Endothelial cell (in vitro differentiated cells): ENCODE data around the gene MCM9. TPM values are rescaled to one million over a fixed set of nuclear protein-coding genes. Genes with fewer than 3 reads are reported as not detected.

Experiments
- DNase-seq: peaks from one replicate; pipeline ENCODE4 v3.0.0; 2021; ENCODE audit warnings: low spot score
- H3K27ac Mint-ChIP-seq: one replicate; pipeline ENCODE4 v1.8.0; 2021; ENCODE audit warnings: mixed read lengths, inconsistent platforms; ENCODE audit not compliant: unreplicated experiment
- H3K27me3 Mint-ChIP-seq: one replicate; pipeline ENCODE4 v1.8.0; 2021; ENCODE audit warnings: mild to moderate bottlenecking, moderate library complexity, mixed read lengths, inconsistent platforms; ENCODE audit not compliant: unreplicated experiment
- H3K36me3 Mint-ChIP-seq: one replicate; pipeline ENCODE4 v1.8.0; 2021; ENCODE audit warnings: mild to moderate bottlenecking, low read depth, mixed read lengths, inconsistent platforms; ENCODE audit not compliant: unreplicated experiment
- H3K4me1 Mint-ChIP-seq: one replicate; pipeline ENCODE4 v1.8.0; 2021; ENCODE audit warnings: mild to moderate bottlenecking, mixed read lengths, inconsistent platforms; ENCODE audit not compliant: unreplicated experiment
- H3K4me3 Mint-ChIP-seq: one replicate; pipeline ENCODE4 v1.8.0; 2021; ENCODE audit warnings: mild to moderate bottlenecking, mixed read lengths, inconsistent platforms; ENCODE audit not compliant: unreplicated experiment
- H3K9me3 Mint-ChIP-seq: one replicate; pipeline ENCODE4 v1.8.0; 2021; ENCODE audit warnings: mixed read lengths, inconsistent platforms; ENCODE audit not compliant: unreplicated experiment
- CTCF ChIP-seq: fragments of 200-600 bp; sonication (generic); IDR thresholded peaks from one replicate; pipeline ENCODE4 v1.5.0; 2021; ENCODE audit warnings: antibody characterized with exemption; ENCODE audit not compliant: unreplicated experiment
- total RNA-seq: library from RNA; stranded (reverse); fragmentation: NEBNext Ultra II Directional; extraction: Animal tissue kit (Norgen Biotek cat#: 25700); gene quantifications from one replicate; pipeline ENCODE4 v1.2.1, GENCODE V29; 2021; ENCODE audit not compliant: unreplicated experiment

The MCM9 gene
- total RNA-seq, 1 donor from 2014 or later, result 12.8 TPM

GRCh38 chr6:118867181-118867580 lies 67.8 kb downstream of the MCM9 start:
- no peak for DNase-seq
- Mint-ChIP-seq H3K36me3 (peaks cover 15% of the 10 kb centered on the region), H3K27me3 (no peaks in the 10 kb centered on the region), H3K4me3 (no peak overlapping the region), H3K27ac (no peak overlapping the region), H3K9me3 (peaks cover 5% of the 10 kb centered on the region), H3K4me1 (peaks cover 15% of the 10 kb centered on the region)
- no peak for TF ChIP-seq CTCF

- DNase-seq, result no peak
- TF ChIP-seq CTCF, result no peak
- H3K9me3 Mint-ChIP-seq, result peaks cover 5% of the 10 kb centered on the region
- peaks cover 18% of the 10 kb centered on the region for H3K36me3 Mint-ChIP-seq
- H3K27ac Mint-ChIP-seq, result no peak overlapping the region
- H3K27me3 Mint-ChIP-seq, result no peaks in the 10 kb centered on the region
- H3K4me1 Mint-ChIP-seq, result peaks cover 8% of the 10 kb centered on the region
- no peak overlapping the region for H3K4me3 Mint-ChIP-seq
Observed at GRCh38 chr6:118865100-118865391, 69.9 kb downstream of the MCM9 start.

- no peak for DNase-seq
- no peak overlapping the region for H3K27ac Mint-ChIP-seq
- H3K4me3 Mint-ChIP-seq, result no peak overlapping the region
- H3K36me3 Mint-ChIP-seq, result peaks cover 20% of the 10 kb centered on the region
- peaks cover 12% of the 10 kb centered on the region for H3K4me1 Mint-ChIP-seq
- no peaks in the 10 kb centered on the region for H3K27me3 Mint-ChIP-seq
- no peak for TF ChIP-seq CTCF
- H3K9me3 Mint-ChIP-seq, result peaks cover 5% of the 10 kb centered on the region
Observed at GRCh38 chr6:118864341-118865099, 70.4 kb downstream of the MCM9 start.

- DNase-seq, result no peak
- no peak for TF ChIP-seq CTCF
- peaks cover 17% of the 10 kb centered on the region for H3K4me1 Mint-ChIP-seq
- H3K27me3 Mint-ChIP-seq, result no peaks in the 10 kb centered on the region
- no peak overlapping the region for H3K27ac Mint-ChIP-seq
- peaks cover 5% of the 10 kb centered on the region for H3K9me3 Mint-ChIP-seq
- no peak overlapping the region for H3K4me3 Mint-ChIP-seq
- peaks cover 20% of the 10 kb centered on the region for H3K36me3 Mint-ChIP-seq
Observed at GRCh38 chr6:118862443-118862842, 72.5 kb downstream of the MCM9 start.

- Mint-ChIP-seq H3K4me3 (no peak overlapping the region), H3K9me3 (peaks cover 5% of the 10 kb centered on the region), H3K36me3 (peaks cover 20% of the 10 kb centered on the region), H3K27me3 (no peaks in the 10 kb centered on the region), H3K4me1 (peaks cover 17% of the 10 kb centered on the region), H3K27ac (no peak overlapping the region)
- no peak for DNase-seq
- no peak for TF ChIP-seq CTCF
Observed at GRCh38 chr6:118860880-118861279, 74.1 kb downstream of the MCM9 start.
